Stomach (tissue), 4 donors: ENCODE results near the gene SIGLEC8.

Source experiments
- CTCF ChIP-seq, 7 experiments: fragments of 450-650 bp in 4 of 7; fragments of 200-600 bp in 3 of 7; sonication (generic) in 3 of 7; IDR thresholded peaks; one replicate each; pipeline ENCODE4 v1.5.1; 2016 to 2019; ENCODE audit warnings: antibody characterized with exemption in 7 of 7, control low read depth in 2 of 7, mild to moderate bottlenecking in 1 of 7
- EP300 ChIP-seq: sonication (generic); formaldehyde crosslinking; IDR thresholded peaks from one replicate; pipeline ENCODE4 v1.6.1; 2017; ENCODE audit warnings: antibody characterized with exemption

GRCh38 chr19:51450730-51451307 is 7.4 kb downstream of the SIGLEC8 start:
- TF ChIP-seq CTCF (IDR thresholded peaks at IDR 0.05) (no peak), EP300 (no peak)
